ENCODE results near the gene DEDD. TPM values are rescaled to one million over a fixed set of nuclear protein-coding genes. Genes with fewer than 3 reads are reported as not detected.

DEDD gene
- total and polyA plus RNA-seq, 10 of the 15 experiments (the other 5 are each of a cell fraction or from before 2014, with no cell fraction given), result 13.6 to 33.9 (median 30.3) TPM

GRCh38 chr1:161165742-161166668 is 33.5 kb upstream of the DEDD start, which contains the start of gene PPOX (continued):
- TF ChIP-seq CUX1 (IDR thresholded peaks at IDR 0.05; ENCODE audit: insufficient replicate concordance, low read depth, low read length) (no peak), BACH1 (IDR thresholded peaks at IDR 0.05; ENCODE audit: borderline replicate concordance) (peak; percentile 54; the same call in 1 of the 2 replicates), RUNX3 (IDR thresholded peaks at IDR 0.05; ENCODE audit: low read length) (peak; percentile 43; the same call in 1 of the 2 replicates), PKNOX1 (IDR thresholded peaks at IDR 0.05) (peak; percentile 79), KDM1A (IDR thresholded peaks at IDR 0.05; ENCODE audit: borderline replicate concordance) (no peak), SIN3A (IDR thresholded peaks at IDR 0.05; ENCODE audit: low read depth, low read length) (peak; percentile 80), SUPT20H (IDR thresholded peaks at IDR 0.05; ENCODE audit: borderline replicate concordance, control insufficient read depth, low read depth, low read length) (no peak), IKZF1 (conservative IDR thresholded peaks at IDR 0.05) (peak; percentile 51), CBFB (IDR thresholded peaks at IDR 0.05; ENCODE audit: low read depth) (peak; percentile 73), MTA2 (IDR thresholded peaks at IDR 0.05; ENCODE audit: low read depth) (no peak), BCL3 (IDR thresholded peaks at IDR 0.05; ENCODE audit: borderline replicate concordance, insufficient read depth, low read depth, low read length, poor library complexity, severe bottlenecking) (no peak), CEBPZ (IDR thresholded peaks at IDR 0.05; ENCODE audit: low read depth, low read length) (no peak), ZBED1 (IDR thresholded peaks at IDR 0.05; ENCODE audit: borderline replicate concordance) (no peak; the same call in 1 of the 2 replicates), CBX3 (IDR thresholded peaks at IDR 0.05; ENCODE audit: borderline replicate concordance, low read depth) (no peak), TARDBP (IDR thresholded peaks at IDR 0.05; ENCODE audit: borderline replicate concordance) (0 out of 2 replicates have a peak, but pooled peaks have one; percentile 13), NR2F1 (conservative IDR thresholded peaks at IDR 0.05) (no peak; the same call in 1 of the 2 replicates), SMAD5 (IDR thresholded peaks at IDR 0.05; ENCODE audit: low read depth) (peak; percentile 52; the same call in 1 of the 2 replicates)

Data from GM12878 (cell line).